GM23338 (cell line): ENCODE results near the gene TMC1. TPM values are rescaled to one million over a fixed set of nuclear protein-coding genes. Genes with fewer than 3 reads are reported as not detected.

Source experiments
- ATAC-seq: fragments of 200-7000 bp; cut with Tn5 transposase; 3 replicates; pipeline ENCODE4 v1.9.1; 2020
- DNase-seq: peaks from one replicate; pipeline ENCODE4 v3.0.0-alpha.2; 2015; ENCODE audit warnings: low spot score
- H2AFZ ChIP-seq: fragments of 200-600 bp; sonication (generic); 2 replicates; pipeline ENCODE4 v1.8.0; 2016; ENCODE audit warnings: antibody characterized with exemption, mild to moderate bottlenecking, moderate library complexity
- H3F3A ChIP-seq: fragments of 200-600 bp; sonication (generic); replicated peaks from 2 replicates; pipeline ENCODE4 v1.8.0; 2017; ENCODE audit warnings: antibody characterized with exemption, mixed run types, low read depth
- H3K27ac ChIP-seq: fragments of 200-600 bp; sonication (generic); 2 replicates; pipeline ENCODE4 v1.6.1; 2016; ENCODE audit warnings: low read depth
- H3K27me3 ChIP-seq: fragments of 200-600 bp; sonication (generic); 2 replicates; pipeline ENCODE4 v1.8.0; 2016; ENCODE audit warnings: mild to moderate bottlenecking, mixed run types, moderate library complexity; ENCODE audit not compliant: insufficient read depth
- H3K36me3 ChIP-seq: fragments of 200-600 bp; sonication (generic); 2 replicates; pipeline ENCODE4 v1.8.0; 2016; ENCODE audit warnings: mild to moderate bottlenecking; ENCODE audit not compliant: insufficient read depth
- H3K4me1 ChIP-seq: fragments of 200-600 bp; sonication (generic); 2 replicates; pipeline ENCODE4 v1.8.0; 2016; ENCODE audit warnings: mild to moderate bottlenecking, moderate library complexity; ENCODE audit not compliant: insufficient read depth
- H3K4me2 ChIP-seq: fragments of 200-600 bp; sonication (generic); 2 replicates; pipeline ENCODE4 v1.7.1; 2017; ENCODE audit warnings: mixed run types
- H3K4me3 ChIP-seq: fragments of 200-600 bp; sonication (generic); 2 replicates; pipeline ENCODE4 v1.6.1; 2016; ENCODE audit warnings: mixed run types
- H3K79me2 ChIP-seq: fragments of 200-600 bp; sonication (generic); replicated peaks from 2 replicates; pipeline ENCODE4 v1.8.0; 2017; ENCODE audit warnings: mild to moderate bottlenecking; ENCODE audit not compliant: insufficient read depth
- H3K9me2 ChIP-seq: fragments of 200-600 bp; sonication (generic); 2 replicates; pipeline ENCODE4 v1.8.0; 2017; ENCODE audit not compliant: insufficient read depth
- H4K20me1 ChIP-seq: fragments of 200-600 bp; sonication (generic); replicated peaks from 2 replicates; pipeline ENCODE4 v1.8.0; 2017; ENCODE audit warnings: mild to moderate bottlenecking; ENCODE audit not compliant: insufficient read depth
- H3K27ac Mint-ChIP-seq: 2 replicates; pipeline ENCODE4 v1.8.0; 2020; ENCODE audit warnings: inconsistent platforms, mild to moderate bottlenecking, moderate library complexity, mixed read lengths
- H3K27me3 Mint-ChIP-seq: 3 replicates; pipeline ENCODE4 v1.8.0; 2022; ENCODE audit warnings: low read depth, mild to moderate bottlenecking, moderate library complexity, mixed read lengths, inconsistent platforms; ENCODE audit not compliant: insufficient read depth, poor library complexity
- H3K36me3 Mint-ChIP-seq: 3 replicates; pipeline ENCODE4 v1.8.0; 2021; ENCODE audit warnings: low read depth, mild to moderate bottlenecking, inconsistent platforms, moderate library complexity, mixed read lengths
- H3K4me1 Mint-ChIP-seq: 3 replicates; pipeline ENCODE4 v1.8.0; 2020; ENCODE audit warnings: mild to moderate bottlenecking, inconsistent platforms, mixed read lengths
- H3K4me3 Mint-ChIP-seq: 3 replicates; pipeline ENCODE4 v1.8.0; 2021; ENCODE audit warnings: moderate library complexity, mild to moderate bottlenecking, inconsistent platforms, mixed read lengths
- H3K9me3 Mint-ChIP-seq: 3 replicates; pipeline ENCODE4 v1.8.0; 2020; ENCODE audit warnings: moderate library complexity, mild to moderate bottlenecking, inconsistent platforms, mixed read lengths
- EZH2 ChIP-seq: fragments of 200-600 bp; sonication (generic); IDR thresholded peaks from one replicate; pipeline ENCODE4 v1.8.0; 2017; ENCODE audit warnings: antibody characterized with exemption, mild to moderate bottlenecking, low read depth; ENCODE audit not compliant: unreplicated experiment
- EZH2phosphoT487 ChIP-seq: fragments of 200-600 bp; sonication (generic); IDR thresholded peaks from one replicate; pipeline ENCODE4 v1.8.1; 2018; ENCODE audit warnings: antibody characterized with exemption; ENCODE audit not compliant: unreplicated experiment
- JUNB ChIP-seq: IDR thresholded peaks from one replicate; pipeline ENCODE4 v1.6.1; 2016; ENCODE audit warnings: antibody characterized with exemption; ENCODE audit not compliant: unreplicated experiment
- ZNF114 ChIP-seq: fragments of 250-450 bp; sonication (Bioruptor Pico); IDR thresholded peaks from 2 replicates; pipeline ENCODE4 v1.5.0; 2020; ENCODE audit warnings: mild to moderate bottlenecking, moderate library complexity
- ZNF331 ChIP-seq: fragments of 250-450 bp; sonication (Bioruptor Pico); IDR thresholded peaks from 2 replicates; pipeline ENCODE4 v1.5.0; 2020; ENCODE audit warnings: low read depth, mild to moderate bottlenecking, moderate library complexity
- polyA plus RNA-seq: library from polyadenylated mRNA; unstranded; fragments of >200 nt; fragmentation: Nextera tagmentation; extraction: Ambion mirVana; gene quantifications from 2 replicates; pipeline ENCODE4 v1.2.1, GENCODE V29; 2016
- total RNA-seq: library from RNA; depleted of rRNA; stranded (reverse); fragments of >200 nt; shearing (Covaris generic); gene quantifications from 2 replicates; pipeline ENCODE4 v1.2.3, GENCODE V29; 2014
- TF ChIP-seq, protein P1 (sequence below), 2 experiments: fragments of 200-600 bp in 1 of 2; sonication (generic) in 1 of 2; conservative IDR thresholded peaks; 2 replicates each; pipeline versions ENCODE4 v1.5.1 to v1.6.1; 2016 to 2017; ENCODE audit warnings: antibody characterized with exemption in 2 of 2, low read depth in 2 of 2, mild to moderate bottlenecking in 2 of 2, moderate library complexity in 1 of 2
- TF ChIP-seq, protein P2 (sequence below): IDR thresholded peaks from 2 replicates; pipeline ENCODE4 v1.6.1; 2016; ENCODE audit warnings: antibody characterized with exemption
- TF ChIP-seq, protein P3 (sequence below): IDR thresholded peaks from one replicate; pipeline ENCODE4 v1.6.1; 2018; ENCODE audit warnings: antibody characterized with exemption; ENCODE audit not compliant: unreplicated experiment

Gene TMC1
- total and polyA plus RNA-seq, 2 experiments from 2014 or later: 0.61 to 1.2 TPM

DNA sequence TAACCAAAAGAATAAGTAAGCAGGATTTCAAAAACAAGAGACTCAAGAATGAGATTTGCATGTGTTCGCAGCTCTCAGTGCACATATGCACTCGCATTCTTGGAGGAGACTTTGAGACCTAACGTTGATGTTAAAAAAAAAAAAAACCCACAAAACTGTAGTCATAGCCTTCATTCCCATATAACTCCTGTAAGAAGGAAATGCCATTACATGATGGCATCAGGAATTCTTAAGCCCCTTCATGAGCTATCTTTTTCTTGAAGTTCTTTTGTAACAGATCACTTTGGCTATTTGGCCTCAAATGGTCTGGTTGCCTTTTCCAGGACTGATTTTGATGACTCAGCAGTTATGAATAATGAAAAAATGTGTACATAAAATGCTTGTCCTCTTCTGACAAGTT, 317.7 kb downstream of the TMC1 start (continued):
- TF ChIP-seq EZH2 (no peak), EZH2phosphoT487 (no peak), ZNF114 (CRISPR knock-in tag) (no peak), JUNB (no peak)
- TF ChIP-seq, protein P1, sequence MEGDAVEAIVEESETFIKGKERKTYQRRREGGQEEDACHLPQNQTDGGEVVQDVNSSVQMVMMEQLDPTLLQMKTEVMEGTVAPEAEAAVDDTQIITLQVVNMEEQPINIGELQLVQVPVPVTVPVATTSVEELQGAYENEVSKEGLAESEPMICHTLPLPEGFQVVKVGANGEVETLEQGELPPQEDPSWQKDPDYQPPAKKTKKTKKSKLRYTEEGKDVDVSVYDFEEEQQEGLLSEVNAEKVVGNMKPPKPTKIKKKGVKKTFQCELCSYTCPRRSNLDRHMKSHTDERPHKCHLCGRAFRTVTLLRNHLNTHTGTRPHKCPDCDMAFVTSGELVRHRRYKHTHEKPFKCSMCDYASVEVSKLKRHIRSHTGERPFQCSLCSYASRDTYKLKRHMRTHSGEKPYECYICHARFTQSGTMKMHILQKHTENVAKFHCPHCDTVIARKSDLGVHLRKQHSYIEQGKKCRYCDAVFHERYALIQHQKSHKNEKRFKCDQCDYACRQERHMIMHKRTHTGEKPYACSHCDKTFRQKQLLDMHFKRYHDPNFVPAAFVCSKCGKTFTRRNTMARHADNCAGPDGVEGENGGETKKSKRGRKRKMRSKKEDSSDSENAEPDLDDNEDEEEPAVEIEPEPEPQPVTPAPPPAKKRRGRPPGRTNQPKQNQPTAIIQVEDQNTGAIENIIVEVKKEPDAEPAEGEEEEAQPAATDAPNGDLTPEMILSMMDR (conservative IDR thresholded peaks at IDR 0.05; ENCODE audit: low read depth in 2 of 2): no peak
- TF ChIP-seq, protein P2, sequence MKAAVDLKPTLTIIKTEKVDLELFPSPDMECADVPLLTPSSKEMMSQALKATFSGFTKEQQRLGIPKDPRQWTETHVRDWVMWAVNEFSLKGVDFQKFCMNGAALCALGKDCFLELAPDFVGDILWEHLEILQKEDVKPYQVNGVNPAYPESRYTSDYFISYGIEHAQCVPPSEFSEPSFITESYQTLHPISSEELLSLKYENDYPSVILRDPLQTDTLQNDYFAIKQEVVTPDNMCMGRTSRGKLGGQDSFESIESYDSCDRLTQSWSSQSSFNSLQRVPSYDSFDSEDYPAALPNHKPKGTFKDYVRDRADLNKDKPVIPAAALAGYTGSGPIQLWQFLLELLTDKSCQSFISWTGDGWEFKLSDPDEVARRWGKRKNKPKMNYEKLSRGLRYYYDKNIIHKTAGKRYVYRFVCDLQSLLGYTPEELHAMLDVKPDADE: no peak
- TF ChIP-seq, protein P3, sequence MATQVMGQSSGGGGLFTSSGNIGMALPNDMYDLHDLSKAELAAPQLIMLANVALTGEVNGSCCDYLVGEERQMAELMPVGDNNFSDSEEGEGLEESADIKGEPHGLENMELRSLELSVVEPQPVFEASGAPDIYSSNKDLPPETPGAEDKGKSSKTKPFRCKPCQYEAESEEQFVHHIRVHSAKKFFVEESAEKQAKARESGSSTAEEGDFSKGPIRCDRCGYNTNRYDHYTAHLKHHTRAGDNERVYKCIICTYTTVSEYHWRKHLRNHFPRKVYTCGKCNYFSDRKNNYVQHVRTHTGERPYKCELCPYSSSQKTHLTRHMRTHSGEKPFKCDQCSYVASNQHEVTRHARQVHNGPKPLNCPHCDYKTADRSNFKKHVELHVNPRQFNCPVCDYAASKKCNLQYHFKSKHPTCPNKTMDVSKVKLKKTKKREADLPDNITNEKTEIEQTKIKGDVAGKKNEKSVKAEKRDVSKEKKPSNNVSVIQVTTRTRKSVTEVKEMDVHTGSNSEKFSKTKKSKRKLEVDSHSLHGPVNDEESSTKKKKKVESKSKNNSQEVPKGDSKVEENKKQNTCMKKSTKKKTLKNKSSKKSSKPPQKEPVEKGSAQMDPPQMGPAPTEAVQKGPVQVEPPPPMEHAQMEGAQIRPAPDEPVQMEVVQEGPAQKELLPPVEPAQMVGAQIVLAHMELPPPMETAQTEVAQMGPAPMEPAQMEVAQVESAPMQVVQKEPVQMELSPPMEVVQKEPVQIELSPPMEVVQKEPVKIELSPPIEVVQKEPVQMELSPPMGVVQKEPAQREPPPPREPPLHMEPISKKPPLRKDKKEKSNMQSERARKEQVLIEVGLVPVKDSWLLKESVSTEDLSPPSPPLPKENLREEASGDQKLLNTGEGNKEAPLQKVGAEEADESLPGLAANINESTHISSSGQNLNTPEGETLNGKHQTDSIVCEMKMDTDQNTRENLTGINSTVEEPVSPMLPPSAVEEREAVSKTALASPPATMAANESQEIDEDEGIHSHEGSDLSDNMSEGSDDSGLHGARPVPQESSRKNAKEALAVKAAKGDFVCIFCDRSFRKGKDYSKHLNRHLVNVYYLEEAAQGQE: no peak

DNA sequence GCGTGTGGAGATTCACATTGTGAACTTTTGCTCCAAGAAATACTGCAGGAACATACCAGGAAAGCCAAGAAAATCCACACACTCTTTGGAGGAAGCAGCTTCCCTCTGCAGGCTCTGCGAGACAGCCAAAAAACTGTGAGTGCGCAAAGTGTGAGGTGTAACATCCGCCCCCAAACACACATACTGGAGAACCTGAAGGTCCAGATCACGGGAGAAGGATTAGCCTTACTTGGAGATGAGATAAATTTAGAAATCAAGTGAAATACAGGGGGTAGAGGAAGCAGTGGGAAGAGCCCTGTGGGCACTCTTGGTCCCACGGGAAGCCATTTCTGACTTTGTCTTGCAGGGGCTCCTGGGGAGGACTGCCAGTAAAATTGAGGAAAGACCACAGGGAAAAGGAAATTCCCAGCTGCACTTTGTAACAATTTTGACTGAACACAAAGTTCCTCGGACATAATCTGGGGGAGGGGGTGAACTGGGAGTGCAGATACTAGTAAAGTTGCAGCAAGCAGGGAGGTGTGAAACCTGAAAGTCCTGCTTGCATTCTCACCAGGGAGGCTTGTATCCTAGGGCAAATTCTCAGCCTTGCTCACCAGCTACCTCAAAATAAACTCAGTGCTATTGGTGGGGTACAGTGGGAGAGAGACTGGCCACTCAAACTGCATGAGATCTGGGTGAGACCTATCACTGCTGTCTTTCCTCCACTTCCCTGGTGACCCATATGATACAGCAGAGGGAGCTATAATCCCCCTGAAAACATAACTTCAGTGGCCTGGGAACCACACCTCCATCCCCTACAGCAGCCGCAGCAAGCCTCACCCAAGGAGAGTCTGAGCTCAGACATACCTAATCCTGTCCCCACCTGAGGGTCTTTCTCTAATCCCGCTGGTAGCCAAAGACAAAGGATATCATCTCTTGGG, 322.4 kb downstream of the TMC1 start:
- Histone ChIP-seq H3K27me3 (no peaks in the 10 kb centered on the region), H3K9me2 (no peaks in the 10 kb centered on the region), H3K27ac (no peak overlapping the region), H4K20me1 (no peaks in the 10 kb centered on the region), H3K79me2 (no peaks in the 10 kb centered on the region), H3K4me2 (no peak overlapping the region), H3K4me3 (no peak overlapping the region), H2AFZ (peak overlapping the region; percentile 84), H3F3A (no peaks in the 10 kb centered on the region), H3K4me1 (peaks cover 5% of the 10 kb centered on the region), H3K36me3 (no peaks in the 10 kb centered on the region)
- Mint-ChIP-seq H3K27ac (no peak overlapping the region; the same call in 1 of the 2 replicates), H3K27me3 (peaks cover 2% of the 10 kb centered on the region), H3K36me3 (peaks cover 12% of the 10 kb centered on the region; the same call in 2 of the 3 replicates), H3K9me3 (peaks cover 23% of the 10 kb centered on the region), H3K4me1 (0 out of 3 replicates have a peak, but pooled peaks cover 2% of the 10 kb centered on the region), H3K4me3 (no peak overlapping the region)
- TF ChIP-seq, protein P1 (conservative IDR thresholded peaks at IDR 0.05; ENCODE audit: low read depth in 2 of 2): peak; percentile 49 to 78
- no peak for TF ChIP-seq ZNF331 (CRISPR knock-in tag)
- peak; percentile 98 for ATAC-seq
- DNase-seq: peak; percentile 68
